ENCODE data around the gene COL4A6.

COL4A6 gene

GRCh38 chrX:108264376-108264775 is 173.8 kb downstream of the COL4A6 start:
- Histone ChIP-seq H2BK120ac (ENCODE audit: low read depth, low read length) (no peak overlapping the region), H3K27ac (ENCODE audit: low read depth, low read length) (no peak overlapping the region), H2BK15ac (replicated peaks; ENCODE audit: low read depth) (no peak overlapping the region), H3K79me2 (ENCODE audit: control insufficient read depth, insufficient read depth, low read length) (no peaks in the 10 kb centered on the region), H4K8ac (ENCODE audit: low read depth, low read length) (no peak overlapping the region), H3K23ac (ENCODE audit: low read length) (no peak overlapping the region), H3K27me3 (ENCODE audit: insufficient read depth, low read length, poor library complexity) (no peaks in the 10 kb centered on the region), H2BK5ac (ENCODE audit: low read length) (no peak overlapping the region), H3K4me2 (ENCODE audit: low read length) (no peak overlapping the region), H3K36me3 (ENCODE audit: control insufficient read depth, insufficient read depth, low read length) (no peaks in the 10 kb centered on the region), H3K4me3 (ENCODE audit: low read length) (no peak overlapping the region), H3K56ac (ENCODE audit: low read length) (no peak overlapping the region), H3K18ac (ENCODE audit: low read length) (no peak overlapping the region), H3K79me1 (ENCODE audit: low read length) (no peaks in the 10 kb centered on the region), H3K9ac (ENCODE audit: low read length) (no peak overlapping the region), H2AK5ac (ENCODE audit: low read length) (no peak overlapping the region), H3K4ac (ENCODE audit: low read depth, low read length) (no peak overlapping the region), H4K5ac (ENCODE audit: low read length) (no peak overlapping the region), H3K4me1 (ENCODE audit: control insufficient read depth, low read depth, low read length) (no peaks in the 10 kb centered on the region)
- no CpG with 5 or more reads among the region's 2 CpGs for WGBS (ENCODE audit: extremely low coverage, insufficient coverage, low lambda C conversion rate)
- DNase-seq, result no peak

GRCh38 chrX:108261549-108262203 is 176.5 kb downstream of the COL4A6 start:
- H3K79me2 ChIP-seq (ENCODE audit: control insufficient read depth, insufficient read depth, low read length), result no peaks in the 10 kb centered on the region
- no peaks in the 10 kb centered on the region for H3K36me3 ChIP-seq (ENCODE audit: control insufficient read depth, insufficient read depth, low read length)
- H3K4ac ChIP-seq (ENCODE audit: low read depth, low read length), result no peak overlapping the region
- H3K56ac ChIP-seq (ENCODE audit: low read length), result no peak overlapping the region
- H3K4me1 ChIP-seq (ENCODE audit: control insufficient read depth, low read depth, low read length), result no peaks in the 10 kb centered on the region
- H3K9ac ChIP-seq (ENCODE audit: low read length), result no peak overlapping the region
- H2AK5ac ChIP-seq (ENCODE audit: low read length), result no peak overlapping the region
- no peak overlapping the region for H3K27ac ChIP-seq (ENCODE audit: low read depth, low read length)
- no peak overlapping the region for H2BK15ac ChIP-seq (replicated peaks; ENCODE audit: low read depth)
- H4K5ac ChIP-seq (ENCODE audit: low read length), result no peak overlapping the region
- H2BK120ac ChIP-seq (ENCODE audit: low read depth, low read length), result no peak overlapping the region
- no peak overlapping the region for H3K4me2 ChIP-seq (ENCODE audit: low read length)
- H3K23ac ChIP-seq (ENCODE audit: low read length), result no peak overlapping the region
- no peak overlapping the region for H3K18ac ChIP-seq (ENCODE audit: low read length)
- no peaks in the 10 kb centered on the region for H3K79me1 ChIP-seq (ENCODE audit: low read length)
- H4K8ac ChIP-seq (ENCODE audit: low read depth, low read length), result no peak overlapping the region
- no peak overlapping the region for H2BK5ac ChIP-seq (ENCODE audit: low read length)
- no peak overlapping the region for H3K4me3 ChIP-seq (ENCODE audit: low read length)
- H3K27me3 ChIP-seq (ENCODE audit: insufficient read depth, low read length, poor library complexity), result no peaks in the 10 kb centered on the region
- no peak for DNase-seq

GRCh38 chrX:108257556-108257955 is 180.7 kb downstream of the COL4A6 start:
- Histone ChIP-seq H3K27ac (ENCODE audit: low read depth, low read length) (no peak overlapping the region), H3K4me3 (ENCODE audit: low read length) (no peak overlapping the region), H3K4ac (ENCODE audit: low read depth, low read length) (no peak overlapping the region), H3K79me1 (ENCODE audit: low read length) (no peaks in the 10 kb centered on the region), H2AK5ac (ENCODE audit: low read length) (no peak overlapping the region), H4K5ac (ENCODE audit: low read length) (no peak overlapping the region), H2BK120ac (ENCODE audit: low read depth, low read length) (no peak overlapping the region), H3K4me1 (ENCODE audit: control insufficient read depth, low read depth, low read length) (no peaks in the 10 kb centered on the region), H3K23ac (ENCODE audit: low read length) (no peak overlapping the region), H3K36me3 (ENCODE audit: control insufficient read depth, insufficient read depth, low read length) (no peaks in the 10 kb centered on the region), H2BK15ac (replicated peaks; ENCODE audit: low read depth) (no peak overlapping the region), H3K18ac (ENCODE audit: low read length) (no peak overlapping the region), H3K9ac (ENCODE audit: low read length) (no peak overlapping the region), H2BK5ac (ENCODE audit: low read length) (no peak overlapping the region), H3K79me2 (ENCODE audit: control insufficient read depth, insufficient read depth, low read length) (no peaks in the 10 kb centered on the region), H4K8ac (ENCODE audit: low read depth, low read length) (no peak overlapping the region), H3K56ac (ENCODE audit: low read length) (no peak overlapping the region), H3K4me2 (ENCODE audit: low read length) (no peak overlapping the region), H3K27me3 (ENCODE audit: insufficient read depth, low read length, poor library complexity) (no peaks in the 10 kb centered on the region)
- no peak for DNase-seq
- WGBS (ENCODE audit: extremely low coverage, insufficient coverage, low lambda C conversion rate), result 100% methylated on average over 2 of the region's 5 CpGs

GRCh38 chrX:108254636-108255035 is 183.6 kb downstream of the COL4A6 start:
- Histone ChIP-seq H3K4me2 (ENCODE audit: low read length) (no peak overlapping the region), H3K27ac (ENCODE audit: low read depth, low read length) (no peak overlapping the region), H3K36me3 (ENCODE audit: control insufficient read depth, insufficient read depth, low read length) (no peaks in the 10 kb centered on the region)

GRCh38 chrX:108250654-108251579 is 187.3 kb downstream of the COL4A6 start:
- Histone ChIP-seq H4K5ac (ENCODE audit: low read length) (no peak overlapping the region), H3K9ac (ENCODE audit: low read length) (no peak overlapping the region), H3K27ac (ENCODE audit: low read depth, low read length) (no peak overlapping the region), H3K4ac (ENCODE audit: low read depth, low read length) (no peak overlapping the region), H3K79me2 (ENCODE audit: control insufficient read depth, insufficient read depth, low read length) (no peaks in the 10 kb centered on the region), H3K56ac (ENCODE audit: low read length) (no peak overlapping the region), H2AK5ac (ENCODE audit: low read length) (no peak overlapping the region), H3K36me3 (ENCODE audit: control insufficient read depth, insufficient read depth, low read length) (no peaks in the 10 kb centered on the region), H3K23ac (ENCODE audit: low read length) (no peak overlapping the region), H2BK120ac (ENCODE audit: low read depth, low read length) (no peak overlapping the region), H4K8ac (ENCODE audit: low read depth, low read length) (no peak overlapping the region), H3K4me2 (ENCODE audit: low read length) (no peak overlapping the region), H2BK5ac (ENCODE audit: low read length) (no peak overlapping the region), H3K18ac (ENCODE audit: low read length) (no peak overlapping the region), H3K4me3 (ENCODE audit: low read length) (no peak overlapping the region), H3K4me1 (ENCODE audit: control insufficient read depth, low read depth, low read length) (no peaks in the 10 kb centered on the region), H2BK15ac (replicated peaks; ENCODE audit: low read depth) (no peak overlapping the region), H3K79me1 (ENCODE audit: low read length) (no peaks in the 10 kb centered on the region), H3K27me3 (ENCODE audit: insufficient read depth, low read length, poor library complexity) (no peaks in the 10 kb centered on the region)
- no peak for DNase-seq
- WGBS (ENCODE audit: extremely low coverage, insufficient coverage, low lambda C conversion rate), result 100% methylated on average over 1 of the region's 5 CpGs

More at GRCh38 chrX:108254636-108255035, 183.6 kb downstream of the COL4A6 start:
- Histone ChIP-seq H3K56ac (ENCODE audit: low read length) (no peak overlapping the region), H3K9ac (ENCODE audit: low read length) (no peak overlapping the region), H2BK15ac (replicated peaks; ENCODE audit: low read depth) (no peak overlapping the region), H3K4me1 (ENCODE audit: control insufficient read depth, low read depth, low read length) (no peaks in the 10 kb centered on the region), H3K4me3 (ENCODE audit: low read length) (no peak overlapping the region), H3K27me3 (ENCODE audit: insufficient read depth, low read length, poor library complexity) (no peaks in the 10 kb centered on the region), H2BK120ac (ENCODE audit: low read depth, low read length) (no peak overlapping the region), H2AK5ac (ENCODE audit: low read length) (no peak overlapping the region), H3K4ac (ENCODE audit: low read depth, low read length) (no peak overlapping the region), H3K79me2 (ENCODE audit: control insufficient read depth, insufficient read depth, low read length) (no peaks in the 10 kb centered on the region), H4K8ac (ENCODE audit: low read depth, low read length) (no peak overlapping the region), H3K79me1 (ENCODE audit: low read length) (no peaks in the 10 kb centered on the region), H3K23ac (ENCODE audit: low read length) (no peak overlapping the region), H4K5ac (ENCODE audit: low read length) (no peak overlapping the region), H2BK5ac (ENCODE audit: low read length) (no peak overlapping the region), H3K18ac (ENCODE audit: low read length) (no peak overlapping the region)
- DNase-seq, result no peak

Data from mesendoderm (in vitro differentiated cells).